BLaER1 treated with 17β-estradiol and CSF1 and Interleukin-3, amounts not matched to agents 10 nM and 100 nM (cell line): ENCODE results near the gene DOCK11.
A peak's percentile ranks its signal among the peaks of the same experiment; 100 is the strongest.

ENCODE experiments used
- H3K27ac ChIP-seq, 11 experiments: shearing (Covaris generic); formaldehyde crosslinking; 2 replicates each; pipeline ENCODE4 v1.8.1; 2022
- H3K27me3 ChIP-seq, 11 experiments: shearing (Covaris generic); formaldehyde crosslinking; 2 replicates each; pipeline ENCODE4 v1.8.1; 2022
- H3K36me3 ChIP-seq, 11 experiments: shearing (Covaris generic); formaldehyde crosslinking; 2 replicates each; pipeline ENCODE4 v1.8.1; 2022
- H3K4me1 ChIP-seq, 10 experiments: shearing (Covaris generic); formaldehyde crosslinking; 2 replicates each; pipeline ENCODE4 v1.8.1; 2022
- H3K4me2 ChIP-seq, 11 experiments: shearing (Covaris generic); formaldehyde crosslinking; 2 replicates each; pipeline ENCODE4 v1.8.1; 2022
- H3K4me3 ChIP-seq, 10 experiments: shearing (Covaris generic); formaldehyde crosslinking; 2 replicates each; pipeline ENCODE4 v1.8.1; 2022
- H3K9ac ChIP-seq, 11 experiments: shearing (Covaris generic); formaldehyde crosslinking; 2 replicates each; pipeline ENCODE4 v1.8.1; 2022
- H3K9me3 ChIP-seq, 11 experiments: shearing (Covaris generic); formaldehyde crosslinking; replicated peaks in 1 of 11; 2 replicates each; pipeline ENCODE4 v1.8.1; 2022
- H4K20me1 ChIP-seq, 11 experiments: shearing (Covaris generic); formaldehyde crosslinking; 2 replicates each; pipeline ENCODE4 v1.8.1; 2022
- Cebpa-rat ChIP-seq, 11 experiments: shearing (Covaris generic); IDR thresholded peaks; 2 replicates each; pipeline ENCODE4 v1.8.1; 2022

Gene DOCK11

GRCh38 chrX:118541482-118541881 lies 45.9 kb downstream of the DOCK11 start:
- Histone ChIP-seq H3K4me1 (peaks cover 28 to 38% (median 33%) of the 10 kb centered on the region in 10 experiments), H3K4me2 (no peak overlapping the region), H3K4me3 (no peak overlapping the region), H3K9me3 (0 out of 22 replicates have a peak, but pooled peaks cover 0 to 5% (median 0%) of the 10 kb centered on the region in 11 experiments), H4K20me1 (peaks cover 0 to 11% (median 0%) of the 10 kb centered on the region in 11 experiments; a peak in 3 of 22 replicates), H3K36me3 (peaks cover 17 to 40% (median 28%) of the 10 kb centered on the region in 11 experiments; a peak in 21 of 22 replicates), H3K27ac (no peak overlapping the region), H3K27me3 (no peaks in the 10 kb centered on the region), H3K9ac (no peak overlapping the region)
- TF ChIP-seq Cebpa-rat (IDR thresholded peaks at IDR 0.05), result no peak

GRCh38 chrX:118545510-118545909 lies 49.9 kb downstream of the DOCK11 start:
- Histone ChIP-seq H3K36me3 (peaks cover 49 to 78% (median 61%) of the 10 kb centered on the region in 11 experiments), H3K9ac (no peak overlapping the region), H3K4me1 (peaks cover 0 to 7% (median 0%) of the 10 kb centered on the region in 10 experiments; a peak in 2 of 20 replicates), H3K4me2 (no peak overlapping the region), H3K27ac (no peak overlapping the region), H4K20me1 (peaks cover 0 to 14% (median 0%) of the 10 kb centered on the region in 11 experiments; a peak in 3 of 22 replicates), H3K4me3 (no peak overlapping the region), H3K9me3 (0 out of 22 replicates have a peak, but pooled peaks cover 0 to under 1% (median 0%) of the 10 kb centered on the region in 11 experiments), H3K27me3 (no peaks in the 10 kb centered on the region)
- no peak for TF ChIP-seq Cebpa-rat (IDR thresholded peaks at IDR 0.05)

GRCh38 chrX:118548841-118549240 lies 53.2 kb downstream of the DOCK11 start:
- Histone ChIP-seq H3K27me3 (no peaks in the 10 kb centered on the region), H3K27ac (no peak overlapping the region), H4K20me1 (peaks cover 0 to 5% (median 0%) of the 10 kb centered on the region in 11 experiments; a peak in 5 of 22 replicates), H3K36me3 (peaks cover 42 to 84% (median 63%) of the 10 kb centered on the region in 11 experiments), H3K4me1 (peaks cover 0 to 33% (median 4%) of the 10 kb centered on the region in 10 experiments; a peak in 8 of 20 replicates), H3K9ac (no peak overlapping the region), H3K4me3 (no peak overlapping the region), H3K9me3 (no peaks in the 10 kb centered on the region), H3K4me2 (no peak overlapping the region)
- no peak for TF ChIP-seq Cebpa-rat (IDR thresholded peaks at IDR 0.05)

- peaks cover 42 to 87% (median 65%) of the 10 kb centered on the region in 11 experiments for H3K36me3 ChIP-seq
These were observed 55.2 kb downstream of the DOCK11 start for GRCh38 chrX:118550792-118551191.

GRCh38 chrX:118551426-118551825 lies 55.8 kb downstream of the DOCK11 start:
- Histone ChIP-seq H3K27ac (no peak overlapping the region), H3K4me3 (no peak overlapping the region), H3K4me2 (peak overlapping the region in 1 of 11 experiments; percentile 30; a peak in 1 of 22 replicates), H4K20me1 (peaks cover 0 to 5% (median 0%) of the 10 kb centered on the region in 11 experiments; a peak in 5 of 22 replicates), H3K9ac (no peak overlapping the region), H3K36me3 (peaks cover 41 to 83% (median 61%) of the 10 kb centered on the region in 11 experiments; a peak in 21 of 22 replicates), H3K9me3 (no peaks in the 10 kb centered on the region), H3K4me1 (peaks cover 0 to 33% (median 4%) of the 10 kb centered on the region in 10 experiments; a peak in 8 of 20 replicates), H3K27me3 (no peaks in the 10 kb centered on the region)
- TF ChIP-seq Cebpa-rat (IDR thresholded peaks at IDR 0.05), result no peak

More at GRCh38 chrX:118550792-118551191, 55.2 kb downstream of the DOCK11 start:
- no peaks in the 10 kb centered on the region for H3K9me3 ChIP-seq
- no peak overlapping the region for H3K27ac ChIP-seq
- no peak overlapping the region for H3K4me3 ChIP-seq
- no peak overlapping the region for H3K4me2 ChIP-seq
- peaks cover 0 to 33% (median 4%) of the 10 kb centered on the region in 10 experiments; a peak in 8 of 20 replicates for H3K4me1 ChIP-seq
- H4K20me1 ChIP-seq, result peaks cover 0 to 5% (median 0%) of the 10 kb centered on the region in 11 experiments; a peak in 5 of 22 replicates
- H3K9ac ChIP-seq, result no peak overlapping the region
- no peak for TF ChIP-seq Cebpa-rat (IDR thresholded peaks at IDR 0.05)
- H3K27me3 ChIP-seq, result no peaks in the 10 kb centered on the region

- no peak overlapping the region for H3K9ac ChIP-seq
- peak overlapping the region in 4 of 11 experiments; percentile 22 to 53 (median 27); a peak in 6 of 22 replicates for H3K4me2 ChIP-seq
- no peak overlapping the region for H3K4me3 ChIP-seq
- no peaks in the 10 kb centered on the region for H3K27me3 ChIP-seq
- H4K20me1 ChIP-seq, result peaks cover 0 to 5% (median 0%) of the 10 kb centered on the region in 11 experiments; a peak in 5 of 22 replicates
- no peak overlapping the region for H3K27ac ChIP-seq
- H3K36me3 ChIP-seq, result peaks cover 36 to 75% (median 53%) of the 10 kb centered on the region in 11 experiments; a peak in 21 of 22 replicates
- no peaks in the 10 kb centered on the region for H3K9me3 ChIP-seq
- peaks cover 0 to 41% (median 4%) of the 10 kb centered on the region in 10 experiments; a peak in 8 of 20 replicates for H3K4me1 ChIP-seq
- no peak for TF ChIP-seq Cebpa-rat (IDR thresholded peaks at IDR 0.05)
These were observed 56.7 kb downstream of the DOCK11 start for GRCh38 chrX:118552121-118552900.

- no peaks in the 10 kb centered on the region for H3K9me3 ChIP-seq
- peak overlapping the region in 3 of 11 experiments; percentile 24 to 53 (median 30); a peak in 1 of 22 replicates for H3K4me2 ChIP-seq
- H3K36me3 ChIP-seq, result peaks cover 27 to 66% (median 45%) of the 10 kb centered on the region in 11 experiments; a peak in 21 of 22 replicates
- H4K20me1 ChIP-seq, result peaks cover 0 to 9% (median 0%) of the 10 kb centered on the region in 11 experiments; a peak in 5 of 22 replicates
- H3K9ac ChIP-seq, result no peak overlapping the region
- no peaks in the 10 kb centered on the region for H3K27me3 ChIP-seq
- no peak for TF ChIP-seq Cebpa-rat (IDR thresholded peaks at IDR 0.05)
- H3K4me1 ChIP-seq, result peaks cover 0 to 49% (median 4%) of the 10 kb centered on the region in 10 experiments; a peak in 8 of 20 replicates
- no peak overlapping the region for H3K27ac ChIP-seq
- no peak overlapping the region for H3K4me3 ChIP-seq
These were observed 57.6 kb downstream of the DOCK11 start for GRCh38 chrX:118553042-118553710.

GRCh38 chrX:118554511-118554910 lies 58.9 kb downstream of the DOCK11 start:
- Histone ChIP-seq H3K4me1 (peaks cover 0 to 63% (median 9%) of the 10 kb centered on the region in 10 experiments; a peak in 9 of 20 replicates), H3K36me3 (peaks cover 19 to 54% (median 38%) of the 10 kb centered on the region in 11 experiments; a peak in 20 of 22 replicates), H3K27ac (no peak overlapping the region), H4K20me1 (peaks cover 0 to 17% (median 0%) of the 10 kb centered on the region in 11 experiments; a peak in 5 of 22 replicates), H3K9ac (no peak overlapping the region), H3K27me3 (no peaks in the 10 kb centered on the region), H3K4me2 (no peak overlapping the region; a peak in 1 of 22 replicates), H3K4me3 (no peak overlapping the region), H3K9me3 (no peaks in the 10 kb centered on the region)
- no peak for TF ChIP-seq Cebpa-rat (IDR thresholded peaks at IDR 0.05)
